Measurements from ENCODE around the gene CD163L1.

Gene CD163L1

GRCh38 chr12:7327918-7328317 is 116.0 kb downstream of the CD163L1 start:
- TF ChIP-seq FOXM1 (IDR thresholded peaks at IDR 0.05; ENCODE audit: borderline replicate concordance, low read depth) = no peak

- no peak for TF ChIP-seq EP300 (IDR thresholded peaks at IDR 0.05; ENCODE audit: borderline replicate concordance)
Measured at GRCh38 chr12:7324176-7324575, 119.8 kb downstream of the CD163L1 start.

- TF ChIP-seq FOXM1 (IDR thresholded peaks at IDR 0.05; ENCODE audit: borderline replicate concordance, low read depth) = no peak
- no peak for TF ChIP-seq ZBTB7A (IDR thresholded peaks at IDR 0.05; ENCODE audit: low read depth)
- no peak for TF ChIP-seq CEBPB (IDR thresholded peaks at IDR 0.05)
- TF ChIP-seq MAX (IDR thresholded peaks at IDR 0.05) = no peak
- no peak for TF ChIP-seq EGR1 (IDR thresholded peaks at IDR 0.05)
- TF ChIP-seq EP300 (IDR thresholded peaks at IDR 0.05; ENCODE audit: borderline replicate concordance) = no peak
Measured at GRCh38 chr12:7322599-7322998, 121.4 kb downstream of the CD163L1 start.

GRCh38 chr12:7321624-7322023 is 122.3 kb downstream of the CD163L1 start:
- TF ChIP-seq REST (IDR thresholded peaks at IDR 0.05; ENCODE audit: low read depth) (no peak), CEBPB (IDR thresholded peaks at IDR 0.05) (no peak), EGR1 (IDR thresholded peaks at IDR 0.05) (no peak), TAF1 (IDR thresholded peaks at IDR 0.05; ENCODE audit: low read depth) (no peak), MAX (IDR thresholded peaks at IDR 0.05) (no peak), TEAD4 (IDR thresholded peaks at IDR 0.05) (no peak), NFIC (IDR thresholded peaks at IDR 0.05) (no peak)

- TF ChIP-seq EGR1 (IDR thresholded peaks at IDR 0.05) (no peak), FOXM1 (IDR thresholded peaks at IDR 0.05; ENCODE audit: borderline replicate concordance, low read depth) (no peak), EP300 (IDR thresholded peaks at IDR 0.05; ENCODE audit: borderline replicate concordance) (no peak), TEAD4 (IDR thresholded peaks at IDR 0.05) (no peak), USF1 (IDR thresholded peaks at IDR 0.05) (no peak), CREB1 (IDR thresholded peaks at IDR 0.05; ENCODE audit: low read depth) (no peak), TAF1 (IDR thresholded peaks at IDR 0.05; ENCODE audit: low read depth) (no peak), ZBTB7A (IDR thresholded peaks at IDR 0.05; ENCODE audit: low read depth) (no peak), TCF12 (IDR thresholded peaks at IDR 0.05; ENCODE audit: low read depth) (no peak), MAX (IDR thresholded peaks at IDR 0.05) (no peak), YY1 (IDR thresholded peaks at IDR 0.05; ENCODE audit: low read depth) (no peak), RAD21 (IDR thresholded peaks at IDR 0.05; ENCODE audit: low read depth) (no peak), CEBPB (IDR thresholded peaks at IDR 0.05) (no peak), REST (IDR thresholded peaks at IDR 0.05; ENCODE audit: low read depth) (no peak)
Measured at GRCh38 chr12:7319930-7320329, 124.0 kb downstream of the CD163L1 start.

GRCh38 chr12:7310070-7310469 is 133.9 kb downstream of the CD163L1 start:
- TF ChIP-seq REST (IDR thresholded peaks at IDR 0.05; ENCODE audit: low read depth) (no peak), CREB1 (IDR thresholded peaks at IDR 0.05; ENCODE audit: low read depth) (no peak), USF1 (IDR thresholded peaks at IDR 0.05) (no peak), RAD21 (IDR thresholded peaks at IDR 0.05; ENCODE audit: low read depth) (no peak), TEAD4 (IDR thresholded peaks at IDR 0.05) (no peak), TAF1 (IDR thresholded peaks at IDR 0.05; ENCODE audit: low read depth) (no peak)
